H54 (cell line): Measurements from ENCODE around the gene NTRK1.

Experiments
- DNase-seq: peaks from one replicate; pipeline ENCODE4 v3.0.0; 2011; ENCODE audit warnings: low spot score, mixed read lengths; ENCODE audit not compliant: insufficient read length
- FAIRE-seq: peaks from 3 replicates; lab custom pipeline; 2011; peaks lifted over from hg19 to GRCh38; lab: Jason Lieb, UNC
- POLR2A ChIP-seq: IDR thresholded peaks from 2 replicates; pipeline ENCODE4 v1.6.1; 2011; ENCODE audit warnings: low read depth, mild to moderate bottlenecking, low read length

NTRK1 gene

DNA sequence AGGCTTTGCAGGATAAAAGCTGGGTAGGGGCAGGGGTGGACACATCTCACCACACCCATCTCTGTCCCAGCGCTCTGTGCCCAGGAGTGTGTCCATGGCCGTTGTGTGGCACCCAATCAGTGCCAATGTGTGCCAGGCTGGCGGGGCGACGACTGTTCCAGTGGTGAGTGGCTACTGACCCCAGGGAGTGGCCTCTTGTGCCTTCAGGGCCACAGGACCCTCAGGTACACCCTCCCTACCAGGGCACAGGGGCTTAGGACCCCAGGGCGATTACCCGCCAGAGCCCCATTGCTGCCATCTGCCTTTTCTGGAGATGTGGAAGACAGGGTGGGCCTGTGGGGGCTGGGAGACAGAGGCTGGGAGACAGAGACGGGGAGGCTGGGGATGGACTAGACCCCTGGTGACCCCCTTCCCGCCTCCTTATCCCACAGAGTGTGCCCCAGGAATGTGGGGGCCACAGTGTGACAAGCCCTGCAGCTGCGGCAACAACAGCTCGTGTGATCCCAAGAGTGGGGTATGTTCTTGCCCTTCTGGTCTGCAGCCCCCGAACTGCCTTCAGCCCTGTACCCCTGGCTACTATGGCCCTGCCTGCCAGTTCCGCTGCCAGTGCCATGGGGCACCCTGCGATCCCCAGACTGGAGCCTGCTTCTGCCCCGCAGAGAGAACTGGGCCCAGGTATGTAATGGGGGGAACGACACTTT is 45.7 kb downstream of the NTRK1 start:
- FAIRE-seq (no peak), DNase-seq (no peak)
- no peak for TF ChIP-seq POLR2A

DNA sequence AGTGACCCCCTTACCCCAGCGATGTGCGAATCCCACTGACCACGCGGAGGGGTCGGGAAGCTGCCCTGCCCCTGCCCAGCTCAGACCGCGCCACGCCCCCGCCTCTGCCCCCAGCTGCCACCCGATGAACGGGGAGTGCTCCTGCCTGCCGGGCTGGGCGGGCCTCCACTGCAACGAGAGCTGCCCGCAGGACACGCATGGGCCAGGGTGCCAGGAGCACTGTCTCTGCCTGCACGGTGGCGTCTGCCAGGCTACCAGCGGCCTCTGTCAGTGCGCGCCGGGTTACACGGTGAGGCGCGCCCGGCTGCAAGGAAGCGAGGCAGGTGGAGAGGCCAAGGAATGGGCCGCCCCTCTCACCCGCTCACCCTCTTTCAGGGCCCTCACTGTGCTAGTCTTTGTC is 47.9 kb downstream of the NTRK1 start:
- no peak for TF ChIP-seq POLR2A
- FAIRE-seq = no peak
- no peak for DNase-seq

DNA sequence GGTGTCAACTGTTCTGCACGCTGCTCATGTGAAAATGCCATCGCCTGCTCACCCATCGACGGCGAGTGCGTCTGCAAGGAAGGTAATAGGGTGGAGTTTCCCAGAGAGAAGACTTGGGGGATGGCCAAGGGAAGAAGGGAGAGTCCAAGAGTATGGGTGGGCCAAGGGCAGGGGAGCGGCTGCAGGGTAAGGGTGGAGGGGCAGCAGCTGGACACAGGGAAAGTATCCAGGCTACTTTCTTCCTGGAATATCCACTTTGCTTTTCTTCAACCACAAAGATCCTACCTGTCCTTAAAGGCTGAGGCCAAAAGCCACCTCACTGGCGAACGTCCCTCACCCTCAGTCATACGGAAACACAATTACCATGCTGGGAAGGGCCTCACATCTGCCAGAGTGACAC is 48.3 kb downstream of the NTRK1 start:
- no peak for TF ChIP-seq POLR2A
- no peak for DNase-seq
- no peak for FAIRE-seq

DNA sequence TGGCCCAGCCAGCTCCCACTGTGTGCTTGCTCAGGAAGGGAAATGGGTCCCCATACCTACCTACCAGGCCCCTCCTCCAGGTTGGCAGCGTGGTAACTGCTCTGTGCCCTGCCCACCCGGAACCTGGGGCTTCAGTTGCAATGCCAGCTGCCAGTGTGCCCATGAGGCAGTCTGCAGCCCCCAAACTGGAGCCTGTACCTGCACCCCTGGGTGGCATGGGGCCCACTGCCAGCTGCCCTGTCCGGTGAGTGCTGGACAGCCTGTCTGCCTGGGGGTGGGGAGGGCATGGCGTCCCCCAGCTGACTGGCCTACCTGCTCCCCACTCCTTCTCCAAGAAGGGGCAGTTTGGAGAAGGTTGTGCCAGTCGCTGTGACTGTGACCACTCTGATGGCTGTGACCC is 49.0 kb downstream of the NTRK1 start:
- FAIRE-seq = no peak
- no peak for TF ChIP-seq POLR2A
- DNase-seq = no peak

DNA sequence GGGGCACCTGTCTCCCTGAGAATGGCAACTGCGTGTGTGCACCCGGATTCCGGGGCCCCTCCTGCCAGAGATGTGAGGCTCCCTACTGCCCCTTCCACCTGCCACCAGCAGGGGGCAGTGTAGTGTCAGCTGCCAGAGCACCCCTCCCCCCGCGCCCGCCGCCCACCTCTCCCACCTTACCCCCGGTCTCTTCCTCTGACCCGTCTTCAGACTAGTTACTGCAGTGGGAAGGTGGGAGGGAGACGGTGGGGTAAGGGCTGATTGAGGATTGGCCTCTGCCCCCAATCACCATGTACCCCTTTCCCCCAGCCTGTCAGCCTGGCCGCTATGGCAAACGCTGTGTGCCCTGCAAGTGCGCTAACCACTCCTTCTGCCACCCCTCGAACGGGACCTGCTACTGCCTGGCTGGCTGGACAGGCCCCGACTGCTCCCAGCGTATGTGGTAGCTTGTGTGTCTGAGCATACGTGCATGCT is 49.7 kb downstream of the NTRK1 start:
- no peak for TF ChIP-seq POLR2A
- FAIRE-seq (no peak), DNase-seq (peak; percentile 59)

DNA sequence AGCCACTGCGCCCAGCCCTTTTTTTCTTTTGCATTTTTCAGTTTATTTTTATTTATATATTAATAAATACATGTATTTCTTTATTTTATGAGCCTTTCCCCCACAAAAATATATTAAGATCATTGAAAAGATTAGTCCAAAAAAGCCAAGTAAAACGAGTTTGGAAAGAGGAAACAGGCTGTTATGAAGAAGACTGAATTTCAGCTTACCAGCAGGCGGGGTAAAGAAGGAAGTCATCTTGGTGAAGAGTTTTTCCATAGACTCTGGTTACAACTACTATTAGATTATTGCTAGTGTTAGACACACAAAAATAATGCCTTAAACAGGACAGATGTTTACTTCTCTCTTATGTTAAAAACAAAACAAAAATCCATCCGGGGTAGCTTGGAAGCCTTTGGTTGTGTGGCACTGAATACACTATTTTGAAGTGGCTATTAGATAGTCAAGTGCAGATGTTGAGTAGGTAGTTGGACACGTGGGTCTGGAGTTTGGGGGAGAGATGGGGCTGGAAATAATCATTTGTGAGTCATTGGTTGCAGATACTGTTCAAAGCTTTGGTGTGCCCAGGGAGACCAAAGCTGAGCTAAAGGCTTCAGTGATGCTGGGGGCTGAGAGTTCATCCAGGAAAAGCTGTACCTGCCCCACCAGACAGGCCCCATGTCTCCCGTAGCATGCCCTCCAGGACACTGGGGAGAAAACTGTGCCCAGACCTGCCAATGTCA is 51.1 kb downstream of the NTRK1 start:
- no peak for DNase-seq
- TF ChIP-seq POLR2A = no peak
- FAIRE-seq = no peak

DNA sequence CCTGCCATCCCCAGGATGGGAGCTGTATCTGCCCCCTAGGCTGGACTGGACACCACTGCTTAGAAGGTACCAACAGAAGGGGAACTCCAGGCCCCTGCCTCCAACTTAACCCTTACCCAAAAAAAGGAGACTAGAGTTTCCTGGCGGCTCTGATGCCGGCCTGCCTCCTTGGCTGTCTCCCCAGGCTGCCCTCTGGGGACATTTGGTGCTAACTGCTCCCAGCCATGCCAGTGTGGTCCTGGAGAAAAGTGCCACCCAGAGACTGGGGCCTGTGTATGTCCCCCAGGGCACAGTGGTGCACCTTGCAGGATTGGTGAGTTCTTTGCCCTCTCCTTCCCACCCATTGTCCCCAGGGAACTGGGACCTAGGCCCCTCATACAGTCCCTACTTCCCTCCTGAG is 51.6 kb downstream of the NTRK1 start:
- no peak for FAIRE-seq
- DNase-seq = no peak
- no peak for TF ChIP-seq POLR2A

DNA sequence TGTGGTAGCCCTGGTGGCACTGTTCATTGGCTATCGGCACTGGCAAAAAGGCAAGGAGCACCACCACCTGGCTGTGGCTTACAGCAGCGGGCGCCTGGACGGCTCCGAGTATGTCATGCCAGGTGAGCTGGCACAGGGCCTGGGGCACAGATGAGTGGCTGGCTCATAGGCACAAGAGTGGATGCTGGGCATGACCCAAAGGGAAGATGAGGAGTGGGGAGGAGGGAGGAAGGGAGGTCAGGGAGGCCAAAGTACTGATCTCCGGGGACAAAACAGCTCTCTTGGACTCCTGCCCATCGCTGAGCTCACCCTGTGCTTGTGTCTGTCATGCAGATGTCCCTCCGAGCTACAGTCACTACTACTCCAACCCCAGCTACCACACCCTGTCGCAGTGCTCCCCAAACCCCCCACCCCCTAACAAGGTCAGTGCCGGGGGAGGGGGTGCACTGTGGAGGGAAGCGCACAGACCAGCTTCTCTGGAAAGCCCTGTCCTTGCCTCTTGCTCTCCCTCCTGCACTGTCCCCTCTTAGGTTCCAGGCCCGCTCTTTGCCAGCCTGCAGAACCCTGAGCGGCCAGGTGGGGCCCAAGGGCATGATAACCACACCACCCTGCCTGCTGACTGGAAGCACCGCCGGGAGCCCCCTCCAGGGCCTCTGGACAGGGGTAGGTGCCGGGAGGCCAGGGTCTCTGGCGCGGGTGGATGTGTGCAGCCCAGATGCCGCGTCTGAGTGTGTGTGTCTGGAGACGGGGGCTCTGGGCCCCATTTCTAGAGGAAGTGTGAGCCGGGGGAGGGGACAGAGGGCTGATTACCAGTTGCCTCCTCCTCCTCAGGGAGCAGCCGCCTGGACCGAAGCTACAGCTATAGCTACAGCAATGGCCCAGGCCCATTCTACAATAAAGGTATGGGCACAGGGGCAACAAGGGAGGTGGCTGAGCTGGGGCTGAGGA is 52.5 kb downstream of the NTRK1 start:
- no peak for TF ChIP-seq POLR2A
- DNase-seq = no peak
- no peak for FAIRE-seq

DNA sequence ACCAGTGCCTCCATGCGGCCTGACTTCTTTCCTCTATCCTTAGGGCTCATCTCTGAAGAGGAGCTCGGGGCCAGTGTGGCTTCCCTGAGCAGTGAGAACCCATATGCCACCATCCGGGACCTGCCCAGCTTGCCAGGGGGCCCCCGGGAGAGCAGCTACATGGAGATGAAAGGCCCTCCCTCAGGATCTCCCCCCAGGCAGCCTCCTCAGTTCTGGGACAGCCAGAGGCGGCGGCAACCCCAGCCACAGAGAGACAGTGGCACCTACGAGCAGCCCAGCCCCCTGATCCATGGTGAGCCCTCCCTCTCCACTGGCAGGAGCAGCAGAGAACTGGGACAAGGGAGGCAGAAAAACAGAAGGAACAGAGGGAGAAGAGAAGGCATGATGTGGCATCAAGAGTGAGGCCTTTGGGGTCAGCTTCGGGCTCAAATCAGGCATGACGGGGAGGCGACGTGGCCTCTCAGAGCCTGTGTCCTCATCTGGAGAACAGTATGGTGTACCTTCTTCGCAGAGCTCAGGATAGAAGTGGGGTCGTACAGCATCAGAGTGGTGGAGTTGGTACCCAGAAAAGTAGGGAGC is 53.2 kb downstream of the NTRK1 start:
- FAIRE-seq = no peak
- no peak for DNase-seq
- TF ChIP-seq POLR2A = no peak

DNA sequence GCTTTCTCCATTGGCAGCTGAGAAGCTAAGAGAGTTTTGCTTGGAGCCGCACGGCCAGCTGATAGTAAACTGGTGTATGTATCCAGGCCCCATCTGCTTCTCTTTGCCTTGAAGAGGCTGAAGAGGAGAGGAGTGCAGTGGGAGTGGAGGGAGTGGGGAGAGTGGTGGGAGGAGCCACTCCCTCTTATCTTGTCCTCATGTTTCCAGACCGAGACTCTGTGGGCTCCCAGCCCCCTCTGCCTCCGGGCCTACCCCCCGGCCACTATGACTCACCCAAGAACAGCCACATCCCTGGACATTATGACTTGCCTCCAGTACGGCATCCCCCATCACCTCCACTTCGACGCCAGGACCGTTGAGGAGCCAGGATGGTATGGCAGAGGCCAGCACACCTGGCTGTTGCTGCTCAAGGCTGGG is 53.8 kb downstream of the NTRK1 start:
- DNase-seq = no peak
- FAIRE-seq = no peak
- TF ChIP-seq POLR2A = no peak

DNA sequence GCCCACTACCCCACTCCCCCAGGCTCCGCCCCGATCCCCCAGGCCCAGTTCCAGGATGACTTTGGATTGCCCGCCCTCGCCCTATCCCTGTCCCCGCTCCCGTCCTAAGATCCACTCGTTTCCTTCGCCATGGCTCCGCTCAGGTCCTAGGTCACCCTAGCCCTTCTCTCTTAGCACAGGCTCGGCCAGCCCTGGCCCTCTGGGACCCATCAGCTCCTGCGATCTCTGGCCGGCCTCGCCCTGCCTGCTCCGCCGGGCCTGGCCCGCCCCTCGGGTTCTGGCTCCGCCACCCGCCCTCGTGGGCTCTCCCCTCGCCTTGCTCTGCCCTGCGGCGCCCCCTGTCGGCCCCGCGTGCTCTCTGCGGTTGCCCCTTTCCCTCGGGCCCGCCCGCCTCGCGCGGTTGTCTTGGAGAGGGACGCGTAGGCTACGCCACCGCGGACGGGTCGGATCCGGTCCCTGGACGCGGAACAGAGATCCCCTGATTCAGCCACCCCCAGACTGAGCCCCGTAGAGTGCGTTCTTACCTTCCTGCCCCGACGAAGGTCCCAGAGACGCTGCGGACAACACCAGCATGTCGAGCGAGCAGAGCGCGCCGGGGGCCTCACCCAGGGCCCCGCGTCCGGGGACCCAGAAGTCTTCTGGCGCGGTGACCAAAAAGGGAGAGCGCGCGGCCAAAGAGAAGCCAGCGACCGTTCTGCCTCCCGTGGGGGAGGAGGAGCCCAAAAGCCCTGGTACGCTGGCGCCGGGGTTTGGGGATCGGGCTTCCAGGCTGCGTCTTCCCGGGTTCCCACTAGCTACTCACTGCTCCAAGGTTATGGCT is 59.8 kb downstream of the NTRK1 start, which contains the start of gene LRRC71:
TSS of gene LRRC71 (plus strand) at position 400 of the 820 bp plus-strand sequence. CDS start at position 572, 172 bp downstream.
- no peak for FAIRE-seq
- DNase-seq = peak; percentile 85
- TF ChIP-seq POLR2A = no peak

DNA sequence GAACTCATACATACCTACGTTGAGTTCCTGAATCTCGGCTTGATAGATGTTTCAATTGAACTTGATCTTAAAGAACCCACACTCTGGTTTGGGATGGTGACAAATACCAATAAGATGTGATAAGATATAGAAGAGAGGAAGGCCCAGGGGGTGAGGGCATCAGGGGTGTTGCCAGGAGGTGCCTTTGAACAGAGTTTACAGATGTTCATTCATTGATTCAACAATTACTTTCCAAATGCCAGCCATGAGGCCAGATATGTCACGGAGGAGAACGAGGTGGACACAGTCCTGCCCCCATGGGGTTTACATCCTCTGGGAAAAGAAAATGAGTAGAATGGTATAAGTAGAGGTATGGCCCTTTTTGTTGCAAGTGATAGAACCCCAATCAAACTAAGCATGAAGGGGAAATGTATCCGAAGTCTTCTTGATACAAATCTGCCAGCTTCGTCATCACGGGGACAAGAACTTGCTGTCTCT is 60.4 kb downstream of the NTRK1 start:
- no peak for FAIRE-seq
- no peak for TF ChIP-seq POLR2A
- DNase-seq = no peak
